ENCODE data around the gene AGBL4. TPM values are rescaled to one million over a fixed set of nuclear protein-coding genes. Genes with fewer than 3 reads are reported as not detected.

The AGBL4 gene
- total RNA-seq, 6 experiments from 2014 or later, result not detected

- no peaks in the 10 kb centered on the region for H3K4me1 Mint-ChIP-seq (ENCODE audit: low read depth)
- DNase-seq, result no peak
- H3K27ac Mint-ChIP-seq, result no peak overlapping the region
- no peak overlapping the region for H3K4me3 Mint-ChIP-seq
- H3K9me3 Mint-ChIP-seq, result peaks cover 53% of the 10 kb centered on the region
- no peak for TF ChIP-seq CTCF (IDR thresholded peaks at IDR 0.05)
- H3K36me3 Mint-ChIP-seq (ENCODE audit: low read depth), result peaks cover 9% of the 10 kb centered on the region; the same call in 1 of the 2 replicates
- no peaks in the 10 kb centered on the region; the same call in 1 of the 2 replicates for H3K27me3 Mint-ChIP-seq (ENCODE audit: insufficient read depth)
These were observed 1307.8 kb downstream of the AGBL4 start for GRCh38 chr1:48715921-48716320.

GRCh38 chr1:48710915-48711314, 1312.8 kb downstream of the AGBL4 start:
- Mint-ChIP-seq H3K9me3 (peaks cover 58% of the 10 kb centered on the region), H3K4me1 (ENCODE audit: low read depth) (no peaks in the 10 kb centered on the region), H3K27ac (no peak overlapping the region), H3K27me3 (ENCODE audit: insufficient read depth) (no peaks in the 10 kb centered on the region; the same call in none of the 2 replicates), H3K4me3 (no peak overlapping the region), H3K36me3 (ENCODE audit: low read depth) (peaks cover 9% of the 10 kb centered on the region; the same call in 1 of the 2 replicates)
- no peak for TF ChIP-seq CTCF (IDR thresholded peaks at IDR 0.05)
- DNase-seq, result no peak

- TF ChIP-seq CTCF (IDR thresholded peaks at IDR 0.05), result no peak
- DNase-seq, result no peak
- H3K4me1 Mint-ChIP-seq (ENCODE audit: low read depth), result no peaks in the 10 kb centered on the region
- H3K4me3 Mint-ChIP-seq, result no peak overlapping the region
- peaks cover 58% of the 10 kb centered on the region for H3K9me3 Mint-ChIP-seq
- no peaks in the 10 kb centered on the region; the same call in none of the 2 replicates for H3K27me3 Mint-ChIP-seq (ENCODE audit: insufficient read depth)
- H3K36me3 Mint-ChIP-seq (ENCODE audit: low read depth), result peaks cover 9% of the 10 kb centered on the region; the same call in 1 of the 2 replicates
- H3K27ac Mint-ChIP-seq, result no peak overlapping the region
These were observed 1313.4 kb downstream of the AGBL4 start for GRCh38 chr1:48710318-48710717.

GRCh38 chr1:48704736-48705135, 1319.0 kb downstream of the AGBL4 start:
- no peak for TF ChIP-seq CTCF (IDR thresholded peaks at IDR 0.05)
- no peak for DNase-seq
- H3K4me1 Mint-ChIP-seq (ENCODE audit: low read depth), result no peaks in the 10 kb centered on the region
- peaks cover 50% of the 10 kb centered on the region for H3K9me3 Mint-ChIP-seq
- H3K27me3 Mint-ChIP-seq (ENCODE audit: insufficient read depth), result no peaks in the 10 kb centered on the region; the same call in 1 of the 2 replicates
- no peak overlapping the region for H3K4me3 Mint-ChIP-seq
- no peak overlapping the region for H3K27ac Mint-ChIP-seq
- H3K36me3 Mint-ChIP-seq (ENCODE audit: low read depth), result no peaks in the 10 kb centered on the region; the same call in 1 of the 2 replicates

- no peak for TF ChIP-seq CTCF (IDR thresholded peaks at IDR 0.05)
- H3K4me1 Mint-ChIP-seq (ENCODE audit: low read depth), result no peaks in the 10 kb centered on the region
- H3K4me3 Mint-ChIP-seq, result no peak overlapping the region
- no peak for DNase-seq
- no peaks in the 10 kb centered on the region for H3K27me3 Mint-ChIP-seq (ENCODE audit: insufficient read depth)
- H3K36me3 Mint-ChIP-seq (ENCODE audit: low read depth), result no peaks in the 10 kb centered on the region
- no peak overlapping the region for H3K27ac Mint-ChIP-seq
- peaks cover 49% of the 10 kb centered on the region for H3K9me3 Mint-ChIP-seq
These were observed 1322.3 kb downstream of the AGBL4 start for GRCh38 chr1:48701445-48701844.
